SH-SY5Y (cell line): ENCODE results near the gene SCO2.

Experiments used
- GATA2 ChIP-seq: IDR thresholded peaks from 2 replicates; pipeline ENCODE4 v1.6.1; 2011; ENCODE audit warnings: mild to moderate bottlenecking, low read depth, low read length
- GATA3 ChIP-seq: IDR thresholded peaks from 2 replicates; pipeline ENCODE4 v1.6.1; 2011; ENCODE audit warnings: low read depth, mild to moderate bottlenecking, low read length, moderate library complexity

The SCO2 gene

GRCh38 chr22:50545522-50546325 lies 20.3 kb upstream of the SCO2 start, which contains the start of gene KLHDC7B:
TSS of gene KLHDC7B (plus strand) at chr22:50545899. CDS start at chr22:50546244, 345 bp downstream.
- peak; percentile 54; the same call in 1 of the 2 replicates for TF ChIP-seq GATA3
- peak; percentile 96 for TF ChIP-seq GATA2

- no peak for TF ChIP-seq GATA2
- no peak for TF ChIP-seq GATA3
These were observed 19.4 kb upstream of the SCO2 start for GRCh38 chr22:50544746-50545253.

GRCh38 chr22:50544078-50544745 lies 18.8 kb upstream of the SCO2 start:
- no peak for TF ChIP-seq GATA2
- TF ChIP-seq GATA3, result no peak

- no peak for TF ChIP-seq GATA3
- TF ChIP-seq GATA2, result no peak
These were observed 17.1 kb upstream of the SCO2 start for GRCh38 chr22:50542416-50542927.

GRCh38 chr22:50540381-50540780 lies 15.0 kb upstream of the SCO2 start:
- TF ChIP-seq GATA3 (no peak), GATA2 (no peak)

GRCh38 chr22:50537765-50538164 lies 12.4 kb upstream of the SCO2 start:
- TF ChIP-seq GATA2 (no peak), GATA3 (no peak)

- TF ChIP-seq GATA3 (no peak), GATA2 (no peak)
These were observed 10.8 kb upstream of the SCO2 start for GRCh38 chr22:50536226-50536625.

GRCh38 chr22:50535113-50535512 lies 9.7 kb upstream of the SCO2 start:
- TF ChIP-seq GATA3 (no peak), GATA2 (no peak)

- no peak for TF ChIP-seq GATA2
- TF ChIP-seq GATA3, result no peak
These were observed 7.7 kb upstream of the SCO2 start for GRCh38 chr22:50532824-50533796.

- no peak for TF ChIP-seq GATA3
- no peak for TF ChIP-seq GATA2
These were observed 6.7 kb upstream of the SCO2 start for GRCh38 chr22:50531962-50532674.

GRCh38 chr22:50531546-50531961 lies 6.2 kb upstream of the SCO2 start:
- no peak for TF ChIP-seq GATA3
- TF ChIP-seq GATA2, result no peak

GRCh38 chr22:50530877-50531545 lies 5.6 kb upstream of the SCO2 start:
- TF ChIP-seq GATA3 (no peak), GATA2 (no peak)

- TF ChIP-seq GATA2 (no peak), GATA3 (no peak)
These were observed 5.1 kb upstream of the SCO2 start for GRCh38 chr22:50530580-50530876.
